HUES64 (cell line): Measurements from ENCODE around the gene DMD.
"Not testable (repeated sequence)": the region's sequence is repeated elsewhere in the genome, so short reads cannot be mapped to it uniquely, and the experiment has no call there.

Experiments
- H3K27ac ChIP-seq: 2 replicates; pipeline ENCODE4 v1.7.0; 2013; ENCODE audit warnings: low read depth, low read length, inconsistent platforms
- H3K27me3 ChIP-seq: 2 replicates; pipeline ENCODE4 v1.6.1; 2013; ENCODE audit warnings: mild to moderate bottlenecking, low read length; ENCODE audit not compliant: insufficient read depth
- H3K36me3 ChIP-seq: 2 replicates; pipeline ENCODE4 v1.6.1; 2013; ENCODE audit warnings: mild to moderate bottlenecking, low read length; ENCODE audit not compliant: insufficient read depth
- H3K4me1 ChIP-seq: 2 replicates; pipeline ENCODE4 v1.6.1; 2013; ENCODE audit warnings: mild to moderate bottlenecking, low read length, moderate library complexity; ENCODE audit not compliant: insufficient read depth
- H3K4me3 ChIP-seq: 2 replicates; pipeline ENCODE4 v1.5.1; 2013; ENCODE audit warnings: mild to moderate bottlenecking, low read length, moderate library complexity
- H3K9ac ChIP-seq: 2 replicates; pipeline ENCODE4 v1.6.1; 2013; ENCODE audit warnings: mild to moderate bottlenecking, low read depth, low read length
- H3K9me3 ChIP-seq: 2 replicates; pipeline ENCODE4 v1.6.1; 2013; ENCODE audit warnings: low read depth, low read length; ENCODE audit not compliant: insufficient read depth
- WGBS: fragments of 150-250, 120-280 bp; methylation state at CpG from one replicate; pipeline ENCODE4 v1.1.7; 2013; ENCODE audit warnings: missing lambda C conversion rate; 5-methylcytosine and 5-hydroxymethylcytosine counted together

DMD gene

DNA sequence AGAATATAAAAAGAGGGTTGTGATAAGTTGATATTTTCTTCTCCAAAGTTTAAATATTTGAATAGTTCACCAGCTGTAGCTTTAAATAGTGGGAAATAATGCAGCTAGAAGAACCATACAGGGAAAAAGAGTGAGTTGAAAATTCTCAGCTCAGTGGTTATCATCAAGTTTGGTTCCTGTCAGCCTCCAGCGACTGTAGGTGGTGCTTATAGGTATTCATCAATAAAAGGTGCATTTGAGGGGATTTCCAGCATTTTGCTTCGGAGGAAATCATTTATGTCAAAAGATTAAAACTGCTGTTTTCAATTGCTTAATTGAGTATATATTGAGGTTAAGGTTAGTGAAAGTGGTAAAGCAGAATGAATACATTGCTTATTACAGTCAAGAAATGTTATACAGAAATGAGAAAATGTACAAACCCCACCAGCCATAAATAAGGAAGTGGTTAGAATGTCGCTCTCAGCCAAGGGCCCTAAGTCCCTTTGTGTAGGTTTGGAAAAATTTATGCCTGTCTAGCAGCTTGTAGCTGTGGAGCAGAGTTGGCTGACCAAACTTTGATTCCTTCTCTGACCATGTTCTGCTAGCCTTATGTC is 1606.6 kb downstream of the DMD start:
- H3K36me3 ChIP-seq, result no peaks in the 10 kb centered on the region
- no peaks in the 10 kb centered on the region for H3K27me3 ChIP-seq
- no peaks in the 10 kb centered on the region for H3K9me3 ChIP-seq
- H3K27ac ChIP-seq, result no peak overlapping the region
- H3K4me3 ChIP-seq, result no peak overlapping the region
- 92% methylated on average over 3 of the region's 3 CpGs for WGBS
- no peak overlapping the region for H3K9ac ChIP-seq
- H3K4me1 ChIP-seq, result no peaks in the 10 kb centered on the region

GRCh38 chrX:31603411-31604120 is 1607.8 kb downstream of the DMD start:
- Histone ChIP-seq H3K27me3 (no peaks in the 10 kb centered on the region), H3K27ac (no peak overlapping the region), H3K36me3 (no peaks in the 10 kb centered on the region), H3K4me1 (no peaks in the 10 kb centered on the region), H3K4me3 (no peak overlapping the region), H3K9ac (no peak overlapping the region), H3K9me3 (no peaks in the 10 kb centered on the region)
- WGBS, result 96% methylated on average over 4 of the region's 5 CpGs

DNA sequence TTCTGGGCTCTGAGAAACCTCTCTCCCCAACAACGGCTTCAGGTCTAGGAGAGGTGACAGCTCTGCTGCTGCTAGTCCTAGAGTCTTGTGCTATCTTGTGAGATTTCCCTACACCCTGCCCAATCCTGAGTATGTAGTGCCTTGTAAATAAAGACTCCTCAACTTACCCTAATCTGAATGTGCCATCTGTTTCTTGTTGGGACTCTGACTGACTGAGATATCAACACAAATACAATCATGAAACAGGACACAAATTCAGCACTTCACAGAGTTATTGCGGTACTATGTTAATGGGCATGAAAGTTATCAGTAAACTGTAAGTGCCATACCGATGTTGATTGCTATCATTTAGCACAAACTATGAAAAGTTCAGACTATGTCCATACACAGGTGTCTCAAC is 1610.5 kb downstream of the DMD start:
- H3K27ac ChIP-seq, result no peak overlapping the region
- H3K27me3 ChIP-seq, result no peaks in the 10 kb centered on the region
- WGBS, result 100% methylated on average over 1 of the region's 3 CpGs
- no peak overlapping the region for H3K4me3 ChIP-seq
- no peaks in the 10 kb centered on the region for H3K4me1 ChIP-seq
- no peak overlapping the region for H3K9ac ChIP-seq
- no peaks in the 10 kb centered on the region for H3K9me3 ChIP-seq
- no peaks in the 10 kb centered on the region for H3K36me3 ChIP-seq

- no peak overlapping the region for H3K4me3 ChIP-seq
- H3K36me3 ChIP-seq, result no peaks in the 10 kb centered on the region
- no peaks in the 10 kb centered on the region for H3K9me3 ChIP-seq
- no peak overlapping the region for H3K27ac ChIP-seq
- WGBS, result no CpG with 5 or more reads among the region's 2 CpGs
- H3K9ac ChIP-seq, result no peak overlapping the region
- H3K4me1 ChIP-seq, result no peaks in the 10 kb centered on the region
- H3K27me3 ChIP-seq, result no peaks in the 10 kb centered on the region
Observed at GRCh38 chrX:31593353-31593752, 1618.0 kb downstream of the DMD start.

- Histone ChIP-seq H3K9me3 (no peaks in the 10 kb centered on the region), H3K9ac (no peak overlapping the region), H3K4me3 (no peak overlapping the region), H3K4me1 (no peaks in the 10 kb centered on the region), H3K27ac (no peak overlapping the region), H3K27me3 (no peaks in the 10 kb centered on the region), H3K36me3 (no peaks in the 10 kb centered on the region)
- WGBS, result no CpG with 5 or more reads among the region's 2 CpGs
Observed at GRCh38 chrX:31591355-31591754, 1620.0 kb downstream of the DMD start.

- no peak overlapping the region for H3K4me3 ChIP-seq
- H3K27ac ChIP-seq, result no peak overlapping the region
- 0 out of 2 replicates have a peak, but pooled peaks cover under 1% of the 10 kb centered on the region for H3K4me1 ChIP-seq
- H3K9ac ChIP-seq, result no peak overlapping the region
- H3K27me3 ChIP-seq, result no peaks in the 10 kb centered on the region
- whole genome bisulfite sequencing, result 88% methylated on average over 1 of the region's 5 CpGs
- H3K9me3 ChIP-seq, result no peaks in the 10 kb centered on the region
- no peaks in the 10 kb centered on the region for H3K36me3 ChIP-seq
Observed at GRCh38 chrX:31590581-31591114, 1620.7 kb downstream of the DMD start.

- Histone ChIP-seq H3K27ac (no peak overlapping the region), H3K9ac (no peak overlapping the region), H3K36me3 (no peaks in the 10 kb centered on the region), H3K4me1 (0 out of 2 replicates have a peak, but pooled peaks cover 3% of the 10 kb centered on the region), H3K9me3 (no peaks in the 10 kb centered on the region), H3K27me3 (no peaks in the 10 kb centered on the region), H3K4me3 (no peak overlapping the region)
- WGBS, result no CpG with 5 or more reads among the region's 3 CpGs
Observed at GRCh38 chrX:31589503-31589902, 1621.8 kb downstream of the DMD start.

- H3K36me3 ChIP-seq, result no peaks in the 10 kb centered on the region
- H3K27ac ChIP-seq, result no peak overlapping the region
- H3K4me1 ChIP-seq, result 0 out of 2 replicates have a peak, but pooled peaks cover 3% of the 10 kb centered on the region
- no peak overlapping the region for H3K9ac ChIP-seq
- H3K27me3 ChIP-seq, result no peaks in the 10 kb centered on the region
- no peaks in the 10 kb centered on the region for H3K9me3 ChIP-seq
- no peak overlapping the region for H3K4me3 ChIP-seq
- WGBS, result 100% methylated on average over 1 of the region's 2 CpGs
Observed at GRCh38 chrX:31588355-31588754, 1623.0 kb downstream of the DMD start.

- not testable (repeated sequence) for H3K4me3 ChIP-seq, H3K36me3 ChIP-seq, H3K9me3 ChIP-seq, H3K27me3 ChIP-seq, H3K9ac ChIP-seq, H3K27ac ChIP-seq
- WGBS, result 100% methylated on average over 2 of the region's 3 CpGs
- peaks cover 18% of the 10 kb centered on the region for H3K4me1 ChIP-seq
Observed at GRCh38 chrX:31583892-31584291, 1627.5 kb downstream of the DMD start.

GRCh38 chrX:31580726-31581125 is 1630.6 kb downstream of the DMD start:
- Histone ChIP-seq H3K9me3 (no peaks in the 10 kb centered on the region), H3K4me3 (no peak overlapping the region), H3K9ac (no peak overlapping the region), H3K27ac (peak overlapping the region; percentile 41; the same call in 1 of the 2 replicates), H3K27me3 (no peaks in the 10 kb centered on the region), H3K4me1 (peaks cover 18% of the 10 kb centered on the region), H3K36me3 (no peaks in the 10 kb centered on the region)
- WGBS, result no CpG with 5 or more reads among the region's 2 CpGs

DNA sequence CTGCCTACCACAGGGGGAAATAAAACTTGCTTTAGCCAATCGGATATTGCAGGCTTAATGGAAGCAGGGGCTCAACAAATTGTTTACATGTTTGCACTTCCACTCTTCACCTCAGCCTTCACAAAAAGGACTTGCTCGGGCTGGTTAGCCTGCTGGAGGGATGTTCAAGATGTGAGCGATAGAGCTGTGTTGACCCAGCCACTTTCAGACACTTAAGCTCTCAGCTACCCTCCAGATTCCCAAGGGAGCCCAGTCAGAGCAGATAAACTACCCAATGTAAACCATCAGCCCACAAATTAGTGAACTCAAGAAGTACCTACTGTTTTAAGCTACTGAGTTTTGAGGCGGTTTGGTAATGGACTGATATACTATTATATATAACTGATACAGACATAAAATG is 1631.1 kb downstream of the DMD start:
- 92% methylated on average over 1 of the region's 4 CpGs for WGBS
- Histone ChIP-seq H3K27ac (no peak overlapping the region; the same call in 1 of the 2 replicates), H3K9me3 (no peaks in the 10 kb centered on the region), H3K4me1 (peaks cover 15% of the 10 kb centered on the region), H3K4me3 (no peak overlapping the region), H3K9ac (no peak overlapping the region), H3K27me3 (no peaks in the 10 kb centered on the region), H3K36me3 (no peaks in the 10 kb centered on the region)
